B cell (primary cell): Measurements from ENCODE around the gene TRPM6. TPM values are rescaled to one million over a fixed set of nuclear protein-coding genes. Genes with fewer than 3 reads are reported as not detected.

ENCODE experiments used
- ATAC-seq: fragments of 200-7000 bp; cut with Tn5 transposase; one replicate; pipeline ENCODE4 v1.10.0; 2021; ENCODE audit warnings: low read depth, mild to moderate bottlenecking, moderate number of reproducible peaks, moderate library complexity
- CTCF ChIA-PET: fragments of 350-600 bp; sonication (Branson Sonifier 250); formaldehyde crosslinking; loops from one replicate; lab custom pipeline; 2021; ENCODE audit warnings: antibody characterized with exemption, inconsistent platforms; lab: Charles Lee
- POLR2A ChIA-PET: fragments of 350-600 bp; sonication (Branson Sonifier 250); formaldehyde crosslinking; loops from one replicate; lab custom pipeline; 2021; ENCODE audit warnings: antibody characterized with exemption; lab: Charles Lee
- DNase-seq: peaks from one replicate; pipeline ENCODE4 v3.0.0; 2013
- H2AFZ ChIP-seq: 2 replicates; pipeline ENCODE4 v1.6.1; 2012; ENCODE audit warnings: mild to moderate bottlenecking, low read depth, low read length; ENCODE audit not compliant: insufficient read depth, poor library complexity, severe bottlenecking
- H3K27ac ChIP-seq, 2 donors: 1 replicate in 1 of 2; 2 replicates in 1 of 2; pipeline ENCODE4 v1.5.1; 2012 to 2013; ENCODE audit warnings: low read length in 2 of 2, mild to moderate bottlenecking in 2 of 2, moderate library complexity in 1 of 2
- H3K27me3 ChIP-seq, 4 experiments: fragments of 200-600 bp in 1 of 4; sonication (generic) in 1 of 4; replicated peaks in 1 of 4; 1 replicate in 2 of 4; 2 replicates in 2 of 4; pipeline versions ENCODE4 v1.6.1 to v1.7.0; 2013 to 2016; ENCODE audit warnings: low read length in 3 of 4, mild to moderate bottlenecking in 2 of 4, mixed read lengths in 1 of 4, moderate library complexity in 1 of 4; ENCODE audit not compliant: insufficient read depth in 4 of 4, control insufficient read depth in 3 of 4; ENCODE audit errors: control extremely low read depth in 1 of 4
- H3K36me3 ChIP-seq, 2 experiments: replicated peaks in 1 of 2; 1 replicate in 1 of 2; 2 replicates in 1 of 2; pipeline versions ENCODE4 v1.6.1 to v1.7.1; 2013; ENCODE audit warnings: low read length in 1 of 2; ENCODE audit not compliant: insufficient read depth in 2 of 2, control insufficient read depth in 1 of 2; ENCODE audit errors: control extremely low read depth in 1 of 2, extremely low read depth in 1 of 2
- H3K4me1 ChIP-seq, 2 donors: fragments of 200-600 bp in 1 of 2; sonication (generic) in 1 of 2; 1 replicate in 1 of 2; 2 replicates in 1 of 2; pipeline versions ENCODE4 v1.5.1 to v1.6.1; 2013 to 2017; ENCODE audit warnings: low read length in 2 of 2; ENCODE audit not compliant: control insufficient read depth in 2 of 2, insufficient read depth in 2 of 2
- H3K4me2 ChIP-seq: replicated peaks from 2 replicates; pipeline ENCODE3; 2012; ENCODE audit warnings: mild to moderate bottlenecking, low read depth, low read length; ENCODE audit not compliant: poor library complexity, severe bottlenecking
- H3K4me3 ChIP-seq, 5 experiments: fragments of 200-600 bp in 1 of 5; sonication (generic) in 1 of 5; 1 replicate in 3 of 5; 2 replicates in 2 of 5; pipeline versions ENCODE4 v1.5.1 to v1.7.0; 2011 to 2016; ENCODE audit warnings: low read length in 4 of 5, mild to moderate bottlenecking in 4 of 5, low read depth in 2 of 5, control low read depth in 1 of 5, moderate library complexity in 1 of 5; ENCODE audit not compliant: insufficient read depth in 1 of 5; ENCODE audit errors: control extremely low read depth in 1 of 5, extremely low read depth in 1 of 5
- H3K79me2 ChIP-seq: fragments of 200-600 bp; sonication (generic); one replicate; pipeline ENCODE4 v1.6.0; 2016; ENCODE audit warnings: low read length; ENCODE audit not compliant: control insufficient read depth, insufficient read depth
- H3K9ac ChIP-seq: fragments of 200-600 bp; sonication (generic); 2 replicates; pipeline ENCODE4 v1.6.1; 2017; ENCODE audit warnings: mild to moderate bottlenecking, low read length, moderate library complexity
- H3K9me3 ChIP-seq, 3 donors: one replicate each; pipeline versions ENCODE4 v1.6.1 to v1.7.1; 2013; ENCODE audit warnings: low read length in 2 of 3; ENCODE audit not compliant: control insufficient read depth in 2 of 3, insufficient read depth in 1 of 3; ENCODE audit errors: control extremely low read depth in 1 of 3
- H4K20me1 ChIP-seq: 2 replicates; pipeline ENCODE4 v1.6.0; 2012; ENCODE audit warnings: mild to moderate bottlenecking, low read length; ENCODE audit not compliant: insufficient read depth, control insufficient read depth, poor library complexity, severe bottlenecking
- H3K27ac Mint-ChIP-seq: one replicate; pipeline ENCODE4 v1.8.0; 2021; ENCODE audit warnings: mixed read lengths
- H3K27me3 Mint-ChIP-seq: one replicate; pipeline ENCODE4 v1.8.0; 2021; ENCODE audit warnings: mixed read lengths
- H3K4me1 Mint-ChIP-seq: one replicate; pipeline ENCODE4 v1.8.0; 2021; ENCODE audit warnings: mixed read lengths
- H3K4me3 Mint-ChIP-seq: one replicate; pipeline ENCODE4 v1.8.0; 2021; ENCODE audit warnings: mixed read lengths
- H3K9me3 Mint-ChIP-seq: one replicate; pipeline ENCODE4 v1.8.0; 2022; ENCODE audit warnings: mixed read lengths; ENCODE audit not compliant: insufficient read depth
- CTCF ChIP-seq: fragments of 200-600 bp; IDR thresholded peaks from one replicate; pipeline ENCODE4 v1.8.0; 2022; ENCODE audit warnings: antibody characterized with exemption, mild to moderate bottlenecking
- EZH2 ChIP-seq: IDR thresholded peaks from 2 replicates; pipeline ENCODE4 v1.6.1; 2012; ENCODE audit warnings: borderline replicate concordance, low read depth, mild to moderate bottlenecking, moderate library complexity, low read length; ENCODE audit not compliant: insufficient read depth, poor library complexity, severe bottlenecking
- WGBS: methylation state at CpG from one replicate; pipeline ENCODE4 v1.1.5; 2013; ENCODE audit warnings: missing lambda C conversion rate; ENCODE audit not compliant: insufficient coverage; 5-methylcytosine and 5-hydroxymethylcytosine counted together
- intact Hi-C: fragments of 100-400 bp; cut with micrococcal nuclease; formaldehyde crosslinking; loops from one replicate; pipeline ENCODE4 v1.10.0; 2022
- polyA plus RNA-seq: library from polyadenylated mRNA; depleted of rRNA; stranded (reverse); fragments of >200 nt; gene quantifications from 2 replicates; pipeline ENCODE4 v1.2.3, GENCODE V29; 2012
- total RNA-seq, 2 donors: library from RNA; stranded (reverse); fragments of 120-200 nt in 1 of 2; gene quantifications; 1 replicate in 1 of 2; 2 replicates in 1 of 2; pipeline versions ENCODE4 v1.2.3 to v1.2.4, GENCODE V29; 2013 to 2022

The TRPM6 gene
- total and polyA plus RNA-seq, 2 donors (not counting 1 experiment from before 2014, with no cell fraction given) = not detected

DNA sequence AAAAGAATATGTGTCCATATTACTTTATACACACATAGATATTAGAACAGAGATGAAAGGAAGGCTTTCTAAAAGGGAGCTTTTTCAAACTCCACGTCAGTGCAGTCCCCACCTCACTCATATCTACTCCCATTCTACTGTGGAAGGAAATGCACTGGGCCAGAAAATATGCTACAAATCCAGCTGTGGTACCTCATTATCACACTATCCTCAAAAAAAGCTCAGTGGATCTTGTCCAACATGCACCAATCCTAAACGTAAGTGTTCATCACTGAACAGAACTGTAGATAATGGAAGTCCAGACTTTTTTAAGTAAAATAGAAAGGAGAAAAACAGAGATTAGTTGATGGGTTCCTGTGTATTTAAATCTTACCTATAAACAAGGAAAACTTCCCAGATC is 27.9 kb downstream of the TRPM6 start:
- CTCF ChIA-PET = interaction anchor here (1.3 kb wide), 1 partner anchor 82 kb away, joined by 4 read pairs; no protein-coding TSS in a partner anchor
- peaks cover 4% of the 10 kb centered on the region for H3K27me3 Mint-ChIP-seq
- Histone ChIP-seq H3K9me3 (no peaks in the 10 kb centered on the region), H3K4me1 (peaks cover 8 to 9% of the 10 kb centered on the region in 2 donors), H3K79me2 (no peaks in the 10 kb centered on the region), H3K27me3 (no peaks in the 10 kb centered on the region), H3K9ac (no peak overlapping the region), H2AFZ (no peak overlapping the region), H3K4me2 (no peak overlapping the region), H3K36me3 (no peaks in the 10 kb centered on the region), H3K4me3 (no peak overlapping the region), H3K27ac (no peak overlapping the region), H4K20me1 (no peaks in the 10 kb centered on the region)
- DNase-seq = no peak
- ATAC-seq = no peak
- WGBS = 67% methylated on average over 1 of the region's 2 CpGs
- H3K27ac Mint-ChIP-seq = no peak overlapping the region
- intact Hi-C loops = no loop called here
- TF ChIP-seq EZH2 (no peak), CTCF (no peak)
- no peaks in the 10 kb centered on the region for H3K9me3 Mint-ChIP-seq
- H3K4me3 Mint-ChIP-seq = no peak overlapping the region
- POLR2A ChIA-PET = no interaction called here
- H3K4me1 Mint-ChIP-seq = peaks cover 7% of the 10 kb centered on the region

DNA sequence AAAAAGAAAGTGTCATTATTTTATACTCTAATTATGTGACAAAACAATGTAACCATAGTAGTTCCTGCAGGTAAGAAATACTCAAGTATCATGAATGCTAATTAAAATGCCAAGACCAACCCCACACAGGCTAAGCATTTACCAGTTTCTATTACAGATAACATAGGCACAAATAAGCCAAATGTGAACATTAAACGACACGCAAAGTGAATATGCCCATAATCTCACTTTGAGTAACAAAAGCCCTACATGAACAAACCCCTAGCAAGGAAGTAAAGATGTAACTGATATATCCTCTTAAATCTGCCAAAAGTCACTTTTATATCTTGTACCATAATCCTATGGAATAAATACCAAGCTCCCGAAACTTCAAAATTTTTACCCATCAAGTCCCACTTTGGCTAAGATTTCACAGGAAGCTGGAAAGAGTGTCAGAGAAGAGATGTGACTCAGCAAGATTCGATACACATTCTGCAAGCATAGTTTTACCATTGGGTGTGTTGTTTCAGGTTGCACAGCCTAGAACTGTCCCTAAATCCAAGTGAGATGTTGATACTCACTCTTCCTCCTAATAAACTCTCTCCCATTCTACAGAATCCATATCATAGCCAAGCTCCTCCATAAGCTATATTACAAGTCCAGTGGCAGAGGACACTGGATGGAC is 28.8 kb downstream of the TRPM6 start:
- H4K20me1 ChIP-seq = no peaks in the 10 kb centered on the region
- peaks cover 4% of the 10 kb centered on the region for H3K27me3 Mint-ChIP-seq

More for the DNA sequence above, 28.8 kb downstream of the TRPM6 start:
- Histone ChIP-seq H2AFZ (no peak overlapping the region), H3K4me3 (no peak overlapping the region), H3K9me3 (no peaks in the 10 kb centered on the region), H3K4me1 (peaks cover 0 to under 1% of the 10 kb centered on the region in 2 donors), H3K27me3 (no peaks in the 10 kb centered on the region), H3K79me2 (no peaks in the 10 kb centered on the region), H3K36me3 (no peaks in the 10 kb centered on the region), H3K4me2 (no peak overlapping the region), H3K27ac (no peak overlapping the region), H3K9ac (no peak overlapping the region)
- Mint-ChIP-seq H3K9me3 (no peaks in the 10 kb centered on the region), H3K4me1 (peaks cover under 1% of the 10 kb centered on the region), H3K4me3 (no peak overlapping the region), H3K27ac (no peak overlapping the region)
- ChIA-PET CTCF (interaction anchor here (0.6 to 1.3 kb wide), 2 partner anchors 81 to 381 kb away, joined by 3 to 4 read pairs; no protein-coding TSS in a partner anchor), POLR2A (no interaction called here)
- no peak for ATAC-seq
- intact Hi-C loops = no loop called here
- TF ChIP-seq EZH2 (no peak), CTCF (no peak)
- DNase-seq = no peak
- WGBS = no CpG with 5 or more reads among the region's 4 CpGs
